Trophoblast cell (in vitro differentiated cells and primary cell): ENCODE data around the gene CELF5.

ENCODE experiments used
- DNase-seq, 2 donors: peaks; one replicate each; pipeline ENCODE4 v3.0.0-alpha.2; 2016
- H2AFZ ChIP-seq: 2 replicates; pipeline ENCODE4 v1.6.1; 2013; ENCODE audit warnings: low read length, moderate library complexity, mild to moderate bottlenecking; ENCODE audit not compliant: insufficient read depth, poor library complexity
- H2AK5ac ChIP-seq: 2 replicates; pipeline ENCODE4 v1.6.1; 2013; ENCODE audit warnings: mild to moderate bottlenecking, low read length
- H2BK120ac ChIP-seq: 2 replicates; pipeline ENCODE4 v1.6.1; 2013; ENCODE audit warnings: low read length, mild to moderate bottlenecking, moderate library complexity; ENCODE audit not compliant: insufficient read depth, poor library complexity
- H2BK12ac ChIP-seq: 2 replicates; pipeline ENCODE4 v1.6.1; 2013; ENCODE audit warnings: mild to moderate bottlenecking, low read length, moderate library complexity
- H2BK5ac ChIP-seq: 2 replicates; pipeline ENCODE4 v1.6.1; 2013; ENCODE audit warnings: low read length, low read depth, moderate library complexity, mild to moderate bottlenecking; ENCODE audit not compliant: poor library complexity
- H3K14ac ChIP-seq: 2 replicates; pipeline ENCODE4 v1.6.1; 2013; ENCODE audit warnings: mild to moderate bottlenecking, low read length
- H3K18ac ChIP-seq: 2 replicates; pipeline ENCODE4 v1.6.1; 2013; ENCODE audit warnings: mild to moderate bottlenecking, low read length
- H3K23ac ChIP-seq: 2 replicates; pipeline ENCODE4 v1.6.1; 2013; ENCODE audit warnings: low read length
- H3K27ac ChIP-seq: 2 replicates; pipeline ENCODE4 v1.5.1; 2013; ENCODE audit warnings: low read depth, mild to moderate bottlenecking, inconsistent platforms, low read length, moderate library complexity
- H3K27me3 ChIP-seq: 2 replicates; pipeline ENCODE4 v1.6.1; 2013; ENCODE audit warnings: inconsistent platforms, mild to moderate bottlenecking, low read length, moderate library complexity; ENCODE audit not compliant: insufficient read depth
- H3K36me3 ChIP-seq, 2 experiments: 1 replicate in 1 of 2; 2 replicates in 1 of 2; pipeline ENCODE4 v1.6.1; 2013; ENCODE audit warnings: low read length in 2 of 2, mild to moderate bottlenecking in 2 of 2, moderate library complexity in 1 of 2; ENCODE audit not compliant: insufficient read depth in 2 of 2, control insufficient read depth in 1 of 2
- H3K4ac ChIP-seq: 2 replicates; pipeline ENCODE4 v1.6.1; 2013; ENCODE audit warnings: low read depth, mild to moderate bottlenecking, low read length, moderate library complexity
- H3K4me1 ChIP-seq, 2 experiments: 1 replicate in 1 of 2; 2 replicates in 1 of 2; pipeline ENCODE4 v1.6.1; 2013; ENCODE audit warnings: low read length in 2 of 2, mild to moderate bottlenecking in 2 of 2, moderate library complexity in 1 of 2; ENCODE audit not compliant: insufficient read depth in 2 of 2, control insufficient read depth in 1 of 2
- H3K4me2 ChIP-seq: 2 replicates; pipeline ENCODE4 v1.6.1; 2013; ENCODE audit warnings: inconsistent platforms, mild to moderate bottlenecking, low read length, moderate library complexity
- H3K4me3 ChIP-seq: 2 replicates; pipeline ENCODE4 v1.5.1; 2013; ENCODE audit warnings: mild to moderate bottlenecking, low read depth, low read length, inconsistent platforms
- H3K79me1 ChIP-seq: one replicate; pipeline ENCODE4 v1.6.1; 2013; ENCODE audit warnings: low read length
- H3K79me2 ChIP-seq: 2 replicates; pipeline ENCODE4 v1.6.1; 2013; ENCODE audit warnings: low read length, mild to moderate bottlenecking; ENCODE audit not compliant: control insufficient read depth, insufficient read depth, poor library complexity
- H3K9ac ChIP-seq: 2 replicates; pipeline ENCODE4 v1.6.1; 2013; ENCODE audit warnings: mild to moderate bottlenecking, low read length
- H3K9me3 ChIP-seq: 2 replicates; pipeline ENCODE4 v1.6.1; 2013; ENCODE audit warnings: low read depth, mild to moderate bottlenecking, control low read depth, inconsistent platforms, low read length; ENCODE audit not compliant: insufficient read depth
- H4K12ac ChIP-seq: 2 replicates; pipeline ENCODE4 v1.6.1; 2013; ENCODE audit warnings: low read depth, mild to moderate bottlenecking, low read length, moderate library complexity
- H4K8ac ChIP-seq: 2 replicates; pipeline ENCODE4 v1.6.1; 2013; ENCODE audit warnings: low read depth, mild to moderate bottlenecking, low read length, moderate library complexity
- H4K91ac ChIP-seq: one replicate; pipeline ENCODE4 v1.6.1; 2013; ENCODE audit warnings: low read depth, mild to moderate bottlenecking, low read length, moderate library complexity
- WGBS: extraction: QIAGEN DNeasy Blood & Tissue Kit; methylation state at CpG from one replicate; pipeline ENCODE4 v1.1.7; 2013; ENCODE audit warnings: missing lambda C conversion rate; ENCODE audit not compliant: insufficient read length, insufficient coverage; ENCODE audit errors: extremely low coverage; 5-methylcytosine and 5-hydroxymethylcytosine counted together

Gene CELF5

DNA sequence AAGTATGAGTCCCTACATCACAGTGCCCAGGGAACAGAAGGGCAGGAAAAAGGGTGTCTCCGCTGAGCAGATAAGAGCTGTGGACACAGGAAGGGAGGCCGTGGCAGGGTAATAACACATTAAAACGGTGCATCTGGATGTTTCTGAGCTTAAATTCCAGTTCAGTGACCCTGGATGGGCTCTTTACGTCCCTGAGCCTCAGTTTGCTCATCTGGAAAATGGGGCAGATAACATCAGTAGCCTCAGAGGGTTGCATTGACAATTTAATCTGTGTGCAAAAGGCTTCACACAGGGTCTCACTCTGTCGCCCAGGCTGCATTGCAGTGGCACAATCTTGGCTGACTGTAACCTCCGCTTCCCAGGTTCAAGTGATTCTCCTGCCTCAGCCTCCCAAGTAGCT, 58.1 kb downstream of the CELF5 start:
- Histone ChIP-seq H3K27ac (no peak overlapping the region), H3K18ac (no peak overlapping the region), H3K4me1 (no peaks in the 10 kb centered on the region), H3K9me3 (peaks cover 9% of the 10 kb centered on the region), H2AK5ac (no peak overlapping the region), H3K79me2 (no peaks in the 10 kb centered on the region), H4K12ac (no peak overlapping the region), H2BK12ac (no peak overlapping the region), H3K14ac (no peak overlapping the region), H3K4ac (no peak overlapping the region), H3K79me1 (no peaks in the 10 kb centered on the region), H4K8ac (no peak overlapping the region), H4K91ac (no peak overlapping the region), H3K9ac (no peak overlapping the region), H3K36me3 (no peaks in the 10 kb centered on the region), H2BK5ac (no peak overlapping the region), H3K23ac (no peak overlapping the region), H3K27me3 (no peaks in the 10 kb centered on the region), H2BK120ac (no peak overlapping the region), H3K4me3 (no peak overlapping the region), H2AFZ (no peak overlapping the region), H3K4me2 (no peak overlapping the region)
- no peak for DNase-seq
- WGBS, result no CpG with 5 or more reads among the region's 6 CpGs

- H2BK5ac ChIP-seq, result no peak overlapping the region
These were observed 58.8 kb downstream of the CELF5 start for GRCh38 chr19:3283246-3283751.

GRCh38 chr19:3283886-3284657, 59.6 kb downstream of the CELF5 start:
- no peak overlapping the region for H3K4me3 ChIP-seq
- H3K79me2 ChIP-seq, result no peaks in the 10 kb centered on the region
- H2AFZ ChIP-seq, result no peak overlapping the region
- H3K79me1 ChIP-seq, result no peaks in the 10 kb centered on the region
- no peak overlapping the region for H3K4me2 ChIP-seq
- peaks cover 9% of the 10 kb centered on the region for H3K9me3 ChIP-seq
- no peak overlapping the region for H2AK5ac ChIP-seq
- no peak overlapping the region for H3K4ac ChIP-seq
- H2BK5ac ChIP-seq, result no peak overlapping the region
- no peak overlapping the region for H3K14ac ChIP-seq
- no peaks in the 10 kb centered on the region for H3K27me3 ChIP-seq
- no peak overlapping the region for H3K23ac ChIP-seq
- H2BK12ac ChIP-seq, result no peak overlapping the region
- H3K18ac ChIP-seq, result no peak overlapping the region
- H2BK120ac ChIP-seq, result no peak overlapping the region
- no peaks in the 10 kb centered on the region for H3K36me3 ChIP-seq
- H3K4me1 ChIP-seq, result no peaks in the 10 kb centered on the region
- H4K91ac ChIP-seq, result no peak overlapping the region
- DNase-seq, result no peak
- WGBS, result no CpG with 5 or more reads among the region's 17 CpGs
- no peak overlapping the region for H3K9ac ChIP-seq
- no peak overlapping the region for H4K12ac ChIP-seq
- H3K27ac ChIP-seq, result no peak overlapping the region
- no peak overlapping the region for H4K8ac ChIP-seq

More at GRCh38 chr19:3283246-3283751, 58.8 kb downstream of the CELF5 start:
- H3K27me3 ChIP-seq, result no peaks in the 10 kb centered on the region
- no peak for DNase-seq
- no peaks in the 10 kb centered on the region for H3K79me1 ChIP-seq
- H2AFZ ChIP-seq, result no peak overlapping the region
- H2AK5ac ChIP-seq, result no peak overlapping the region
- no peaks in the 10 kb centered on the region for H3K36me3 ChIP-seq
- H3K23ac ChIP-seq, result no peak overlapping the region
- H2BK120ac ChIP-seq, result no peak overlapping the region
- no peak overlapping the region for H2BK12ac ChIP-seq
- no peak overlapping the region for H3K4me2 ChIP-seq
- H3K4ac ChIP-seq, result no peak overlapping the region
- H3K27ac ChIP-seq, result no peak overlapping the region
- WGBS, result no CpG with 5 or more reads among the region's 7 CpGs
- no peaks in the 10 kb centered on the region for H3K79me2 ChIP-seq
- no peak overlapping the region for H3K4me3 ChIP-seq
- H4K12ac ChIP-seq, result no peak overlapping the region
- H3K4me1 ChIP-seq, result no peaks in the 10 kb centered on the region
- H3K9ac ChIP-seq, result no peak overlapping the region
- H4K91ac ChIP-seq, result no peak overlapping the region
- H4K8ac ChIP-seq, result no peak overlapping the region
- H3K14ac ChIP-seq, result no peak overlapping the region
- peaks cover 9% of the 10 kb centered on the region for H3K9me3 ChIP-seq
- no peak overlapping the region for H3K18ac ChIP-seq

GRCh38 chr19:3284759-3285646, 60.5 kb downstream of the CELF5 start:
- no peaks in the 10 kb centered on the region for H3K79me2 ChIP-seq
- H4K12ac ChIP-seq, result no peak overlapping the region
- H3K36me3 ChIP-seq, result no peaks in the 10 kb centered on the region
- H3K4ac ChIP-seq, result no peak overlapping the region
- H3K18ac ChIP-seq, result no peak overlapping the region
- H3K23ac ChIP-seq, result no peak overlapping the region
- no peak overlapping the region for H2BK120ac ChIP-seq
- H3K27me3 ChIP-seq, result no peaks in the 10 kb centered on the region
- H4K91ac ChIP-seq, result no peak overlapping the region
- H2AFZ ChIP-seq, result no peak overlapping the region
- no peaks in the 10 kb centered on the region for H3K79me1 ChIP-seq
- no peak overlapping the region for H2AK5ac ChIP-seq
- H3K4me3 ChIP-seq, result no peak overlapping the region
- H3K4me1 ChIP-seq, result no peaks in the 10 kb centered on the region
- no peak overlapping the region for H2BK12ac ChIP-seq
- peak overlapping the region; percentile 57 for H3K4me2 ChIP-seq
- H2BK5ac ChIP-seq, result no peak overlapping the region
- no peak overlapping the region for H4K8ac ChIP-seq
- H3K9ac ChIP-seq, result no peak overlapping the region
- WGBS, result no CpG with 5 or more reads among the region's 38 CpGs
- DNase-seq, result peak; percentile 58 to 73
- no peak overlapping the region for H3K14ac ChIP-seq
- peaks cover 9% of the 10 kb centered on the region for H3K9me3 ChIP-seq
- no peak overlapping the region for H3K27ac ChIP-seq
